Small intestine (tissue), 7 donors: ENCODE measurements around the gene GPBP1. TPM values are rescaled to one million over a fixed set of nuclear protein-coding genes. Genes with fewer than 3 reads are reported as not detected.
"Not testable (repeated sequence)": the region's sequence is repeated elsewhere in the genome, so short reads cannot be mapped to it uniquely, and the experiment has no call there.

Source experiments
- DNase-seq, 2 donors: peaks; one replicate each; pipeline versions ENCODE4 v3.0.0 to v3.0.0-alpha.2; 2013
- FAIRE-seq: peaks from 2 replicates; lab custom pipeline; 2012; peaks lifted over from hg19 to GRCh38; lab: Jason Lieb, UNC
- H3K27ac ChIP-seq, 3 donors: one replicate each; pipeline ENCODE4 v1.5.1; 2013; ENCODE audit warnings: low read length in 2 of 3, mild to moderate bottlenecking in 2 of 3, control low read depth in 1 of 3, inconsistent platforms in 1 of 3, low read depth in 1 of 3, moderate library complexity in 1 of 3
- H3K27me3 ChIP-seq, 3 donors: one replicate each; pipeline ENCODE4 v1.6.1; 2013; ENCODE audit warnings: low read length in 3 of 3, inconsistent platforms in 1 of 3; ENCODE audit not compliant: control insufficient read depth in 3 of 3, insufficient read depth in 3 of 3
- H3K36me3 ChIP-seq, 3 donors: one replicate each; pipeline ENCODE4 v1.6.1; 2013; ENCODE audit warnings: low read length in 3 of 3, inconsistent platforms in 1 of 3, low read depth in 1 of 3, mild to moderate bottlenecking in 1 of 3, moderate library complexity in 1 of 3; ENCODE audit not compliant: control insufficient read depth in 3 of 3, insufficient read depth in 2 of 3
- H3K4me1 ChIP-seq, 3 donors: one replicate each; pipeline ENCODE4 v1.6.1; 2013; ENCODE audit warnings: low read length in 2 of 3, inconsistent platforms in 1 of 3, low read depth in 1 of 3, mild to moderate bottlenecking in 1 of 3, moderate library complexity in 1 of 3; ENCODE audit not compliant: control insufficient read depth in 3 of 3, insufficient read depth in 2 of 3
- H3K4me3 ChIP-seq, 3 donors: one replicate each; pipeline ENCODE4 v1.5.1; 2013; ENCODE audit warnings: low read length in 3 of 3, control low read depth in 1 of 3, inconsistent platforms in 1 of 3, low read depth in 1 of 3, mild to moderate bottlenecking in 1 of 3, moderate library complexity in 1 of 3
- H3K9me3 ChIP-seq, 2 donors: one replicate each; pipeline ENCODE4 v1.6.1; 2013; ENCODE audit warnings: low read depth in 1 of 2, low read length in 1 of 2; ENCODE audit not compliant: control insufficient read depth in 2 of 2, insufficient read depth in 1 of 2
- WGBS, 3 donors: extraction: QIAGEN DNeasy Blood & Tissue Kit; methylation state at CpG; one replicate each; pipeline ENCODE4 v1.1.7; 2013; 5-methylcytosine and 5-hydroxymethylcytosine counted together
- polyA plus RNA-seq, 4 donors: library from polyadenylated mRNA; stranded (reverse) in 3 of 4; unstranded in 1 of 4; fragments of 200-250 nt in 3 of 4; fragments of 120-200 nt in 1 of 4; gene quantifications; one replicate each; pipeline versions ENCODE4 v1.2.1 to v1.2.3, GENCODE V29; 2013
- donor health status: healthy with polysubstance abuse.
- donor health status: control.
- donor health status: control.
- donor health status: Bipolar disorder and iron deficiency.
- donor health status: healthy.

Gene GPBP1
- polyA plus RNA-seq, 4 donors = 41.4 to 93.5 (median 45.2) TPM

DNA sequence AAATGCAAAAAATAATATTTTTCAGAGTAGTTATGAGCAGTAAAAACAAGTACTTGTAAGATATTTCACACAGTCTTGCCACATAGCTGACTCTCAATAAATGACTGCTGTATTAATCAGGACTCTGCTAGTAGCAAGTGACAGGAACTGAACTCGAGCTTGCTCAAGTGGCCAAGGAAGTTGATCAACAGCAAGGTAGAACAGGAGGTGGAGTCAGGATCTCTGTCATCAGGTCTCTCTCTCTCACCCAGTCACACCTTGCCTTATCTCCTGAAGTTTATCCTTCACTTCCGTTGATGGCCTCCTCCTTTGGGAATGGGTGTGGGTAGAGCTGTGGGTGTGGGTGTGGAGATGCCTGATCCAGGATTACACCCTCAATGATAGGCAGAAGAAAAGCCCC lies 107.0 kb downstream of the GPBP1 start:
- no peaks in the 10 kb centered on the region for H3K27me3 ChIP-seq
- peak; percentile 30 to 37 for DNase-seq
- no peak overlapping the region for H3K4me3 ChIP-seq
- peaks cover 0 to 16% of the 10 kb centered on the region in 2 donors for H3K9me3 ChIP-seq
- H3K36me3 ChIP-seq = no peaks in the 10 kb centered on the region
- no peak for FAIRE-seq
- H3K4me1 ChIP-seq = no peaks in the 10 kb centered on the region
- WGBS, 3 donors = 15 to 52% (median 30%) methylated on average over 2 of the region's 2 CpGs
- no peak overlapping the region for H3K27ac ChIP-seq

DNA sequence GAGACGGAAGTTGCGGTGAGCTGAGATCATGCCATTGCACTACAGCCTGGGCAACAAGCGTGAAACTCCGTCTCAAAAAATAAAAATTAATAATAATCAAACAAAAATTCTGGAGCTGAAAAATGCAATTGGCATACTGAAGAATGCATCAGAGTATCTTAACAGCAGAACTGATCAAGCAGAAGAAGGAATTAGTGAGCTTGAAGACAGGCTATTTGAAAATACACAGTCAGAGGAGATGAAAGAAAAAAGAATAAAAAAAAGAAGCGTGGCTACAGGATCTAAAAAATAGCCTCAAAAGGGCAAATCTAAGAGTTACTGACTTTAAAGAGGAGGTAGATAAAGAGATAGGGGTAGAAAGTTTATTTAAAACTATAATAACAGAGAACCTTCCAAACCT lies 111.2 kb downstream of the GPBP1 start:
- not testable (repeated sequence) for H3K4me1 ChIP-seq, H3K27me3 ChIP-seq, FAIRE-seq, DNase-seq, H3K36me3 ChIP-seq, H3K4me3 ChIP-seq, H3K27ac ChIP-seq
- peaks cover 0 to 16% of the 10 kb centered on the region in 2 donors for H3K9me3 ChIP-seq
- WGBS, 3 donors = 94 to 95% (median 95%) methylated on average over 5 of the region's 5 CpGs

DNA sequence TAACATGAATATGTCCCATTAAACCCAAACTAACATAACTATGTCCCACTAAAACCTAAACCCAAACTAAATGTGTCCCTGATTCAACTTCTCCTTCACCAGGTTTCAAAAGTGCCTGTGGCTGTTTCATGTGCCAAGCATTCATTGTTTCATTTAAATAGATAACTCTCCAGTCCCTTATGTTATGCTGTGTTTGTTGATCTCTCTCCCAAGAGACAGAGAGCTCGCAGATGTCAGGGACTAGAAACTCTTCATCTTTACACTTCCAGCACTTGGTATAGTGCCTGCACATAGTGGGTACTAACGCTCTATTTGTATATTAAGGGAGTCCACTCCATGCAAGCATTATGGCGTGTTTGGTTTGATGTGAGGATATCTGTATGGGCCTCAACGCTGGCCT lies 118.0 kb downstream of the GPBP1 start:
- 90 to 94% (median 90%) methylated on average over 4 of the region's 4 CpGs for WGBS, 3 donors
- DNase-seq (no peak), FAIRE-seq (no peak)
- Histone ChIP-seq H3K27ac (no peak overlapping the region), H3K4me3 (no peak overlapping the region), H3K36me3 (no peaks in the 10 kb centered on the region), H3K27me3 (no peaks in the 10 kb centered on the region), H3K4me1 (no peaks in the 10 kb centered on the region), H3K9me3 (no peaks in the 10 kb centered on the region)

DNA sequence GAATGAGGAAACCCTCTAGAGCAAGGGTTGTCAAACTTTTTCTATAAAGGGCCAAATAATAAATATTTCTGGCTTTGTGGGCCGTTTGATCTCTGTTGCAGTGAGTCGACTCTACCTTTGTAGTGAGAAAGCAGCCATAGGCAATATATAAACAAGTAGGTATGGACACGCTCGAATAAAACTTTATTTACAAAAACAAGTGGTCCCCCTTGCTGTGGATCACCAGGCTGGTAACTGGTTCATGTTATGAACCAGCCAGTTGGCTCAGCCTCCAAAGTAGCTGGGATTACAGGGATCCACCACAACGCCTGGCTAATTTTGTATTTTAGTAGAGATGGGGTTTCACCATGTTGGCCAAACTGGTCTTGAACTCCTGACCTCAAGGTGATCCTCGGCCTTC lies 118.5 kb downstream of the GPBP1 start:
- DNase-seq (no peak), FAIRE-seq (no peak)
- no peaks in the 10 kb centered on the region for H3K9me3 ChIP-seq
- H3K4me3 ChIP-seq = no peak overlapping the region
- WGBS, 3 donors = 88 to 92% (median 90%) methylated on average over 6 of the region's 6 CpGs
- H3K4me1 ChIP-seq = no peaks in the 10 kb centered on the region
- H3K27me3 ChIP-seq = no peaks in the 10 kb centered on the region
- no peak overlapping the region for H3K27ac ChIP-seq
- no peaks in the 10 kb centered on the region for H3K36me3 ChIP-seq

DNA sequence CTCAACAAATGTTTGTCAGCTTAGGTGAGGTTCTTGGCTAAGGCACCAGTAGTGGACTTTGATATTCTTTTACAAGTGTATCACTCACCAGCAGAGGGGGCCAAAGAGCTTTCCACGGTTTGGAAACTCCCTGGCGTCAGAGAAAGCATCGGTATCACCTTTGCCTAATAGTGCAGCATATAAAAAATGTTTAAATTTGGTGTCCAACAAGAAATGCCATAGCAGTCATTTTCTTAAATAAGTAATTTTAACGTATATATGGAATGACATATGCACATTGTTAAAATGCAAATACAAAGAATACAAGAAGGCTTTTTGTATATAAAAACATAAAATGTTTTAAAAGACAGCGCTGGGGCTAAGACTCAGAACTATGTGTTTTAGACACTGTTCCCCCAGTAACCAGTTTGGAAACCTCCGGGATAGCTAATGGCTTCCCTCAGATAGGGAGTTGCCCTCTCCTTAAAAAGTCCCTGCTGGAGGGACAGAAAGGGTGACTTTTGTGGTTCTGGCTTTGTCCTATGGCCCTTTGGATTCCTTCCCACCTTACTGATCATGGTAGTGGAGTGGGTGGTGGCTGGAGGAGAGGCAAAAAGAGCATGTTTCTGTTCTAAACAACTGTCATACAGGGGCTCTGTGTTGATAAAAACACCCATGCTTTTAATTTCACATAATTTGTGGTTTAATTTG lies 124.6 kb downstream of the GPBP1 start:
- Histone ChIP-seq H3K27ac (peak overlapping the region in 2 of 3 donors; percentile 1 to 5), H3K36me3 (no peaks in the 10 kb centered on the region), H3K4me3 (no peak overlapping the region), H3K9me3 (no peaks in the 10 kb centered on the region), H3K27me3 (no peaks in the 10 kb centered on the region), H3K4me1 (peaks cover 0 to 13% (median 0%) of the 10 kb centered on the region in 3 donors)
- WGBS, 3 donors = 13 to 20% (median 14%) methylated on average over 6 of the region's 6 CpGs
- FAIRE-seq (no peak), DNase-seq (peak; percentile 91 to 92)

DNA sequence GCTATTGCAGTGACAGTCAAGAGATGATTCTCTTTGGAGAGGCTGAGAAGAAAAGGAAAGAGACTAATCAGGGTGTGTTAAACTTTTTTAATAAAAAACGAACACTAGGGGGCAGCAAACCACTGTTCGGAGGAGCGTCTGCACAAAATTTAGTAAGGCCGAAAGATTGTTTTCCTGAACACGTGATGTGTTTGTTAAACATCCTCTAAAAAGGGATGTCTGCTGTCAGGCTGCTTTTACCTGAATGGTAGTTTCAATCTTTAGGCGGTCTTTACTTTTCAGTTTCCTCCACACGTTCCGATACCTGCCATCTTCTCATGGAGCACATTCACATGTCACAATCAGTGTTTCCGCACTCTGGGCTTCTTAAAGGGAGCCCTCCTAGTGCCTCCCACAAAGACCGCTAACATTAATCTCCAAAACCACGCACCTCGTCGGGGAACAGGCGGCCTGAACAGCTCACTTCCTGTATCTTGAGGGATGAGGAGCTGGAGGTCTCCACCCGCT lies 125.2 kb downstream of the GPBP1 start:
- 24 to 41% (median 33%) methylated on average over 15 of the region's 15 CpGs for WGBS, 3 donors
- H3K4me3 ChIP-seq = peak overlapping the region in 1 of 3 donors; percentile 18
- FAIRE-seq = no peak
- no peaks in the 10 kb centered on the region for H3K9me3 ChIP-seq
- no peaks in the 10 kb centered on the region for H3K27me3 ChIP-seq
- no peaks in the 10 kb centered on the region for H3K36me3 ChIP-seq
- peak overlapping the region in 2 of 3 donors; percentile 0 to 1 for H3K27ac ChIP-seq
- DNase-seq = peak; percentile 68 to 80
- peaks cover 0 to 13% (median 0%) of the 10 kb centered on the region in 3 donors for H3K4me1 ChIP-seq

DNA sequence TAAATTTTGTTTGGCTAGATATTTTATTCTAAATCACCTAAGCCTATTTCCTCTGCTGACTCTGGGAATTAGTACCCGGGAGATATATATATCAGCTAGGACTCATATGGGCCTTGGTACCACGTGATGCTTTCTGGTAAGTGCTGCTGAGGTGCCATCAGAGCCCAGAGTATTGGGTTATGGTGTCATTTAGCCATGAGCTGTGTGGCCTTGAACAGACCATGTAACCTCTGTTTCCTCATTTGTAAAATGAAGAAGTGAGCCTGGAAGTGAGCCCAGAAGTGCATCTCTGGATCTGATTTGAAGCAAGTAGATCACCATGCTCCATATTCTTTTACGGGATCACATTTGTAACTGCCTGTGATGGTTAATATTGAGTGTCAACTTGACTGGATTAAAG lies 126.1 kb downstream of the GPBP1 start:
- FAIRE-seq (no peak), DNase-seq (no peak)
- Histone ChIP-seq H3K9me3 (no peaks in the 10 kb centered on the region), H3K4me3 (no peak overlapping the region), H3K4me1 (peaks cover 0 to 13% (median 0%) of the 10 kb centered on the region in 3 donors), H3K27me3 (no peaks in the 10 kb centered on the region), H3K27ac (no peak overlapping the region), H3K36me3 (no peaks in the 10 kb centered on the region)
- WGBS, 3 donors = 78 to 92% (median 81%) methylated on average over 3 of the region's 3 CpGs

DNA sequence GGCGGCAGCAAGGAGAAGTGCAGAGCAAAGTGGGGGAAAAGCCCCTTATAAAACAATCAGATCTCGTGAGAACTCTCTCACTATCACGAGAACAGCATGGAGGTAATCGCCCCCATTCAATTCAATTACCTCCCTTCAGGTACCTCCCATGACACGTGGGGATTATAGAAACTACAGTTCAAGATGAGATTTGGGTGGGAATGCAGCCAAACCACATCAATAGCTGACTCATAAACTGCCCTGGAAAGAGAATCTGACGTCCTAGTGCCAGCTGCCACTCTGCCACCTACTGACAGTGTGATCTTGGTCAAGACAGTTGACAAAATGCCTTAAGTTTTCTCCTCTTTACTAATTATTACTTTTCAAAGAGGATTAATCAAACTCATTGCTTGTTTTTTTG lies 128.3 kb downstream of the GPBP1 start:
- Histone ChIP-seq H3K27ac (no peak overlapping the region), H3K4me3 (no peak overlapping the region), H3K9me3 (no peaks in the 10 kb centered on the region), H3K4me1 (peaks cover 0 to 13% (median 0%) of the 10 kb centered on the region in 3 donors), H3K36me3 (no peaks in the 10 kb centered on the region), H3K27me3 (no peaks in the 10 kb centered on the region)
- 19 to 55% (median 38%) methylated on average over 6 of the region's 6 CpGs for WGBS, 3 donors
- DNase-seq = peak in 1 of 2 donors; percentile 18
- FAIRE-seq = no peak
